ENCODE measurements around the gene SLC6A11. TPM values are rescaled to one million over a fixed set of nuclear protein-coding genes. Genes with fewer than 3 reads are reported as not detected.

SLC6A11 gene
- total RNA-seq, 1 experiment from 2014 or later = 1.5 TPM

DNA sequence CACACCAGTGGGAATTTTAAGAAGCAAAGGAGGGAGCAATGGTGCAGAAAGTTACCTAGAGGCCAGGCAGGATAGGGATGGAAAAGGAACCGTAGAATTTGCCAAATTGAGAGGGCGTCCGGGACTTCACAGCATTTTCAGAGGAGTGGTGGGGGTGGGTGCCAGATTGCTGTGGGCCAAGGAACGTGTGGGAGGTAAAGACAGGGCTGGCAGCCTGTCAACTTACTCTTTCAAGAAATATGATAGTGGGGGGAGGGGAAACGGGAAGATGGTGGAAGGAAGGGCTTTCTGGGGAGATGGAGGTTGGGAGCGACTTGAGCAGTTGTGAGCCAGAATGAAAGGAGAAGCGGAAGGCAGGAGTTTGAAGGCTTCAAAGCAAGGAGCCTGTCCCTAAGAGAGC lies 1.4 kb upstream of the SLC6A11 start:
- H3K27me3 ChIP-seq (ENCODE audit: insufficient read depth, low read length) = peaks cover 13% of the 10 kb centered on the region; the same call in 1 of the 2 replicates
- no peak overlapping the region for H2BK120ac ChIP-seq (ENCODE audit: low read depth, low read length, poor library complexity, severe bottlenecking)

More for the DNA sequence above, 1.4 kb upstream of the SLC6A11 start:
- Histone ChIP-seq H3K4ac (ENCODE audit: low read depth, low read length) (no peak overlapping the region), H3K79me2 (ENCODE audit: insufficient read depth, low read length) (no peaks in the 10 kb centered on the region), H3K18ac (ENCODE audit: insufficient read length, low read depth, low read length) (no peak overlapping the region), H3K9me3 (ENCODE audit: control insufficient read depth, low read depth, low read length) (no peaks in the 10 kb centered on the region), H2BK20ac (ENCODE audit: low read depth, low read length, poor library complexity, severe bottlenecking) (no peak overlapping the region), H2AFZ (ENCODE audit: low read length) (no peak overlapping the region), H3T11ph (ENCODE audit: low read length) (no peak overlapping the region), H2AK5ac (ENCODE audit: insufficient read length, low read length) (no peak overlapping the region), H3K14ac (ENCODE audit: insufficient read depth, low read length) (no peak overlapping the region), H3K56ac (ENCODE audit: insufficient read length, low read depth, low read length) (no peak overlapping the region), H4K8ac (replicated peaks; ENCODE audit: insufficient read length, low read depth, low read length) (no peak overlapping the region), H3K4me2 (ENCODE audit: insufficient read depth, insufficient read length, low read length) (no peak overlapping the region), H4K5ac (ENCODE audit: insufficient read length, low read depth, low read length) (no peak overlapping the region), H3K27ac (ENCODE audit: insufficient read length, low read depth, low read length) (no peak overlapping the region), H3K23me2 (ENCODE audit: insufficient read length, low read depth, low read length, poor library complexity, severe bottlenecking) (peaks cover 5% of the 10 kb centered on the region), H4K20me1 (ENCODE audit: control insufficient read depth, insufficient read depth, insufficient read length) (no peaks in the 10 kb centered on the region), H2BK5ac (ENCODE audit: insufficient read length, low read length) (no peak overlapping the region), H3K79me1 (ENCODE audit: insufficient read depth, low read depth, low read length, poor library complexity, severe bottlenecking) (no peaks in the 10 kb centered on the region), H2BK12ac (ENCODE audit: insufficient read length, low read depth, low read length) (no peak overlapping the region), H3K4me1 (ENCODE audit: insufficient read depth, low read length) (no peaks in the 10 kb centered on the region), H3K23ac (ENCODE audit: insufficient read length, low read depth, low read length) (no peak overlapping the region), H3K9ac (ENCODE audit: extremely low read depth, insufficient read length, low read length) (no peak overlapping the region), H4K91ac (ENCODE audit: insufficient read length, low read depth, low read length) (no peak overlapping the region), H2BK15ac (ENCODE audit: low read depth, low read length) (no peak overlapping the region)
- H3K4me1 Mint-ChIP-seq = peaks cover 3 to 11% of the 10 kb centered on the region in 2 experiments; a peak in 3 of 4 replicates
- H3K27ac Mint-ChIP-seq = no peak overlapping the region
- H3K9me3 Mint-ChIP-seq = peaks cover 0 to 2% of the 10 kb centered on the region in 2 experiments; a peak in 1 of 5 replicates
- H3K27me3 Mint-ChIP-seq (ENCODE audit: low read depth) = peaks cover 89% of the 10 kb centered on the region
- WGBS (ENCODE audit: extremely low coverage, insufficient read length, low lambda C conversion rate) = no CpG with 5 or more reads among the region's 7 CpGs
- H3K36me3 Mint-ChIP-seq (ENCODE audit: insufficient read depth in 1 of 3, low read depth in 3 of 3) = no peaks in the 10 kb centered on the region
- TF ChIP-seq, protein P1, sequence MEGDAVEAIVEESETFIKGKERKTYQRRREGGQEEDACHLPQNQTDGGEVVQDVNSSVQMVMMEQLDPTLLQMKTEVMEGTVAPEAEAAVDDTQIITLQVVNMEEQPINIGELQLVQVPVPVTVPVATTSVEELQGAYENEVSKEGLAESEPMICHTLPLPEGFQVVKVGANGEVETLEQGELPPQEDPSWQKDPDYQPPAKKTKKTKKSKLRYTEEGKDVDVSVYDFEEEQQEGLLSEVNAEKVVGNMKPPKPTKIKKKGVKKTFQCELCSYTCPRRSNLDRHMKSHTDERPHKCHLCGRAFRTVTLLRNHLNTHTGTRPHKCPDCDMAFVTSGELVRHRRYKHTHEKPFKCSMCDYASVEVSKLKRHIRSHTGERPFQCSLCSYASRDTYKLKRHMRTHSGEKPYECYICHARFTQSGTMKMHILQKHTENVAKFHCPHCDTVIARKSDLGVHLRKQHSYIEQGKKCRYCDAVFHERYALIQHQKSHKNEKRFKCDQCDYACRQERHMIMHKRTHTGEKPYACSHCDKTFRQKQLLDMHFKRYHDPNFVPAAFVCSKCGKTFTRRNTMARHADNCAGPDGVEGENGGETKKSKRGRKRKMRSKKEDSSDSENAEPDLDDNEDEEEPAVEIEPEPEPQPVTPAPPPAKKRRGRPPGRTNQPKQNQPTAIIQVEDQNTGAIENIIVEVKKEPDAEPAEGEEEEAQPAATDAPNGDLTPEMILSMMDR (conservative IDR thresholded peaks at IDR 0.05) = no peak
- no peak overlapping the region for H3K4me3 Mint-ChIP-seq
- no peak for DNase-seq
